Central memory CD8-positive, alpha-beta T cell (primary cell): ENCODE results near the gene ALDH1L1.

Source experiments
- ATAC-seq: fragments of 150-1000 bp; cut with Tn5 transposase; replicated peaks from 2 replicates; pipeline ENCODE4 v1.10.0; 2022; ENCODE audit warnings: mild to moderate bottlenecking, moderate FRiP score, moderate number of reproducible peaks; ENCODE audit not compliant: poor library complexity, severe bottlenecking; ENCODE audit errors: extremely low read depth
- DNase-seq, 2 donors: peaks; one replicate each; pipeline ENCODE4 v3.0.0; 2021; ENCODE audit warnings: low spot score in 2 of 2
- H3K27ac Mint-ChIP-seq: one replicate; pipeline ENCODE4 v1.8.0; 2022; ENCODE audit warnings: low read depth, mild to moderate bottlenecking, moderate library complexity, mixed read lengths
- H3K27me3 Mint-ChIP-seq: one replicate; pipeline ENCODE4 v1.8.0; 2022; ENCODE audit warnings: mixed read lengths
- H3K36me3 Mint-ChIP-seq: one replicate; pipeline ENCODE4 v1.8.0; 2022; ENCODE audit warnings: mild to moderate bottlenecking, moderate library complexity, mixed read lengths; ENCODE audit not compliant: insufficient read depth
- H3K4me1 Mint-ChIP-seq: one replicate; pipeline ENCODE4 v1.8.0; 2022; ENCODE audit warnings: mixed read lengths
- H3K4me3 Mint-ChIP-seq: one replicate; pipeline ENCODE4 v1.8.0; 2022; ENCODE audit warnings: mild to moderate bottlenecking, moderate library complexity, mixed read lengths
- H3K9me3 Mint-ChIP-seq: one replicate; pipeline ENCODE4 v1.8.0; 2022; ENCODE audit warnings: mixed read lengths

ALDH1L1 gene

GRCh38 chr3:126132751-126133511 lies 47.5 kb downstream of the ALDH1L1 start:
- H3K9me3 Mint-ChIP-seq = no peaks in the 10 kb centered on the region
- H3K27ac Mint-ChIP-seq = no peak overlapping the region
- no peak overlapping the region for H3K4me3 Mint-ChIP-seq
- H3K36me3 Mint-ChIP-seq = peaks cover 3% of the 10 kb centered on the region
- ATAC-seq = no peak
- H3K27me3 Mint-ChIP-seq = peaks cover 59% of the 10 kb centered on the region
- peaks cover 4% of the 10 kb centered on the region for H3K4me1 Mint-ChIP-seq
- no peak for DNase-seq

GRCh38 chr3:126131881-126132750 lies 48.3 kb downstream of the ALDH1L1 start:
- H3K4me3 Mint-ChIP-seq = no peak overlapping the region
- peaks cover 50% of the 10 kb centered on the region for H3K27me3 Mint-ChIP-seq
- H3K9me3 Mint-ChIP-seq = no peaks in the 10 kb centered on the region
- peaks cover 3% of the 10 kb centered on the region for H3K36me3 Mint-ChIP-seq
- H3K27ac Mint-ChIP-seq = no peak overlapping the region
- no peak for ATAC-seq
- H3K4me1 Mint-ChIP-seq = peaks cover 4% of the 10 kb centered on the region
- no peak for DNase-seq

DNA sequence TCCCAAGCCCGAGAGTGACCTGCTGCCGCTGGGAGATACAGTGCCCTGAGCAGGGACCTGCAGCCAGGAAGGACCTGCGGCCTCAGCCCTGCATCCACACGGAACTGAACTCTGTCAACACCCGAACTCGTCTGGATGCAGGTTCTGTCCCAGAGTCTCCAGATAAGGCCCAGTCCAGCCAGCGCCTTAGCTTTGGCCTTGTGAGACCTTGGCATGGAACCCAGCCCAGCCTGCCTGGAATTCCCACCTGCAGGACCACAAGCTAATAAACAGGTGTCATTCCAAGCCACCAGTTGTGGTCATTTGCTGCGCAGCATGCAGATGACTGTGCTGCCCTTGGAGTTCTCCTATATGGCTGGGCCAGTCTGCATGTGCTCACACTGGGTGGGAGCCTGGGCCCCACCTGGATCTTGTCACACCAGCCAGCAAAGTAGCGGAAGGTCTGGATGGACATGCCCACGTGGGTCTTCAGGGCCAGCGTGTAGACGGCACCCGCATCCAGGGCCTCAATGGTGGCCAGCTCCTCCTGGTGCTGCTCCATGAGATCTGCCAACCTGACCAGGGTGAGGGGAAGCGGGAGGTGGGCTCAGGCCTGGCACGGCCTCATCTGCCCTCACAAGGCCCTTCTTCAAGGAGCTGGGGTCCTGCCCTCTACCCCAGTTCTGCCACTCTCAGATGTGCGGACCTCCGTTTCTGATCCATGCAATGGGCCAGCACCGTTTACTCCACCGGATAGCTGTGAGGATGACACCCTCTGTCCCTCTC lies 49.2 kb downstream of the ALDH1L1 start:
- no peak for ATAC-seq
- Mint-ChIP-seq H3K4me3 (no peak overlapping the region), H3K4me1 (peaks cover 4% of the 10 kb centered on the region), H3K36me3 (peaks cover 3% of the 10 kb centered on the region), H3K9me3 (no peaks in the 10 kb centered on the region), H3K27me3 (peaks cover 52% of the 10 kb centered on the region), H3K27ac (no peak overlapping the region)
- no peak for DNase-seq

DNA sequence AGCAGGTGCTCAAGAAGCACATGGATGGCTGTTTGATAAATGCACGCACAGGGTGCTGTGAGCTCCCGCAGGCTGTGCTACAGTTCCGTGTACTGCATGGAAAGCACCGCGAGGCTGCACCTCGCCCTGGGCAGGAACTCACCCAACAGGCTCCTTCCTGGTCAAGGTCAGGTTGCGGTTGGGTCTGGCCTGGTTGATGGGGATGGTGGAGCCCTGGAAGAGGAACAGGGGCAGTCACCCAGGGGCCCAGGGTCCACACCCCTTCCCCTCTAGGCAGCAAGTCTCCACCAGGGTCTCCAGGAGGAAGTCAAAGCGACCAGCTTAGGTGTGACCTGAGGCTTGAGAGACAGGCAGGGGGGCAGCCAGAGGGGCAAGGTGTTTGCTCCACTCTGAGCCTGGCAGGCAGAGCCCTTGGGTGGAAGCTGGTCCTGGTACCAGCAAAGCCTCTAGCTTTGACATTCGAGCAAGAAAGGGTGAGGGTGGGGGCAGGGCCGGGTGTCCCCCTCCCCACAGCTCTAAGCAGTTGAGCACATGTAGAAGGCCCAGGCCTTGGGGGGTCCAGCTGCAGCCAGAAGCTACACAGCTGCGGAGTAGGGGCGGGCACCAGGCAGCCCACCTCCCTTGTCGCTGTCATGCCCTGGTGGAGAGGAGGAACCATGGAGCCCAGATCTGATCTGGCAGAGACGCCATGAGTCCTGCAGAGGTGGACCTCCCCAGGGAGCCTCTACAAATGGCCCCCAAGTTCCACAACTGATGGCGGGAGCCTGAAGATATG lies 50.1 kb downstream of the ALDH1L1 start:
- DNase-seq = no peak

DNA sequence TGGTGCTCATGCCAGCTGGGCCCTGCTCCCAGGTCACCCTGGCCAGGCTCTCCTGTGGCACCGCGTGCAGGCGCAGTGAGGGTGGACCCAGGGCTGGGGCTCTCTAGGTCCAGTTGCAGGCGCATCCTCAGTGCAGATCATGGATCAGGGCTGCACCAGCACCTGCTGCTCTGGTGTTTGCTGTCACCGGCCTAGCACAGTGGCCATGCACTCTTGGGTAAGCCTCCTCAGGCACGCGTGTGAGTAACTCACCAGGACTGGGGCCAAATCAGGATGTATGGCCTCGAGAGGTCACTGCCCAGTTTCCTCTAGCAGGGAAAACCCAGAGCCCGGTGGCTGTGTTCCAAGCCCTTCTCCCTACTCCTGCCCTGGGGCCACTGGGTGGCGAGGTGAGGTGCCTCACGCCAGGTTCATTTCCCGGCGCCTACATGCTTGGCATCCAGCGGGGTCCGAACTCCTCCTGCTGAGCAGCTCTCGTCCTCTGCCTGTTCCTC lies 50.9 kb downstream of the ALDH1L1 start:
- Mint-ChIP-seq H3K27me3 (peaks cover 48% of the 10 kb centered on the region), H3K4me3 (no peak overlapping the region), H3K4me1 (peaks cover 4% of the 10 kb centered on the region), H3K36me3 (peaks cover 3% of the 10 kb centered on the region), H3K27ac (no peak overlapping the region), H3K9me3 (no peaks in the 10 kb centered on the region)
- ATAC-seq (no peak), DNase-seq (no peak)

More for the DNA sequence above, 50.1 kb downstream of the ALDH1L1 start:
- Mint-ChIP-seq H3K36me3 (peaks cover 3% of the 10 kb centered on the region), H3K4me3 (no peak overlapping the region), H3K27me3 (peaks cover 51% of the 10 kb centered on the region), H3K9me3 (no peaks in the 10 kb centered on the region), H3K4me1 (peaks cover 4% of the 10 kb centered on the region), H3K27ac (no peak overlapping the region)
- ATAC-seq = no peak

DNA sequence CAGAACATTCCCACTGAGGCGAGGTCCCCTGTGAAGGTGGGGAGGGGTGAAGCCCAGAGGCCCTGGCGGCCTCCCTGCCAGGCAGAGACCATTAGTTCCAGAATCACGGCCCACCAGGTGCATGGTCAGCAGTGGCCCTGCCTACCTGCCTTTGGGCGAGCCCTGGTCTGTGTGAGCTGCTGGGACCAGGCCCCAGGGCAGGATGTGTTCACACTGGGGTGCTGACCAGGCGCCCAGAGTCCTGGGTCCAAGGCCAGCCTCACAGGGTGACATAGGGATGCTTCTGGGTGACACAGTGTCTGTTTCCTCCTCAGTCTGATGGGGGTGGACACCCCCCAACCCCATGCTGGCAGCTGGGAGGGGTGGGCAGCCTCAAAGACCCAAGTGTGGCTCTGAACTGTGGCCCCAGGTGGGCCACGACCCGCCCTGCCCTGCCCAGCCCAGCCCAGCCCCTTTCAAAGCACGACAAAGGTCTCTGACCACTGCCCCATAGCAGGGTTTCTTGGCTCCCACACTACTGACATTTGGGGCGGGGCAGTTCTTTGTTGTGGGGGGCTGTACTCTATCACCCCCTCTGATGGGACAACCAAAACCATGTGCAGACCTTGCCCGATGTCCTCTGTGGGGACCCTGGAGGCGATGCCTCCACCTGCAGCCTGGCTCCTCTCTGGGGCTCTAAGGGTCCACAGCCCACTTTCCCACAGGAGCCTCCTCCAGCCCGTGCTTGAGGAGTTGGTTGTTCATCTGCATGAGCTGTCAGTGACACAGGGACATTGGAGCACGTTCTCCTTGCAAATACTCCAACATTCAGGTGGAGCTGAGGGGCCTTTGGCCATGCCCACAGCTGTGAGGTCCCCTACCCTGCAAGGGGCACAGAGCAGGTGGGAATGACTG lies 51.6 kb downstream of the ALDH1L1 start:
- H3K4me1 Mint-ChIP-seq = no peaks in the 10 kb centered on the region
- no peak overlapping the region for H3K27ac Mint-ChIP-seq
- ATAC-seq = no peak
- peaks cover 42% of the 10 kb centered on the region for H3K27me3 Mint-ChIP-seq
- H3K36me3 Mint-ChIP-seq = peaks cover 3% of the 10 kb centered on the region
- H3K9me3 Mint-ChIP-seq = no peaks in the 10 kb centered on the region
- H3K4me3 Mint-ChIP-seq = no peak overlapping the region
- DNase-seq = no peak

GRCh38 chr3:126127904-126128303 lies 52.5 kb downstream of the ALDH1L1 start:
- Mint-ChIP-seq H3K36me3 (peaks cover 3% of the 10 kb centered on the region), H3K9me3 (no peaks in the 10 kb centered on the region), H3K27ac (no peak overlapping the region)

DNA sequence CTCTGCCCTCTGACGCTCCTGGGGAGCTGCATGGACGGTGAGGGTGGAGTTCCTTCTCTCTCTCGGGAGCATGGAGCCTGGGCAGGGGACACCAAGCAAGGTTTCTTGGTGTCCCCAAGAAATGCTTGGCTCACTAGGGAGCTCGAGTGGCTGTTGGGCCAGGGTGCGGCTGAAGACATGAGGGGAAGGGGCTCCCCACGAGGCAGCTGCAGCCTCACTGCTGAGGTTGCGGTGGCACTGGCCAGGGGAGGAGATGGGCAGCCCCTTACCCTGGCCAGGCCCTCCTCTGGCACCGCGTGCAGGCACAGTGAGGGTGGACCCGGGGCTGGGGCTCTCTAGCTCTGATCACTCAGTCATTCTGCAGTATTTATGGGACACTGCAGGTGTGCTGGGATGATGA lies 52.9 kb downstream of the ALDH1L1 start:
- DNase-seq = no peak
- Mint-ChIP-seq H3K27ac (no peak overlapping the region), H3K9me3 (no peaks in the 10 kb centered on the region), H3K27me3 (peaks cover 31% of the 10 kb centered on the region), H3K36me3 (no peaks in the 10 kb centered on the region), H3K4me1 (no peaks in the 10 kb centered on the region), H3K4me3 (no peak overlapping the region)
- no peak for ATAC-seq

More at GRCh38 chr3:126127904-126128303, 52.5 kb downstream of the ALDH1L1 start:
- Mint-ChIP-seq H3K4me3 (no peak overlapping the region), H3K27me3 (peaks cover 35% of the 10 kb centered on the region), H3K4me1 (no peaks in the 10 kb centered on the region)
- ATAC-seq (no peak), DNase-seq (no peak)

DNA sequence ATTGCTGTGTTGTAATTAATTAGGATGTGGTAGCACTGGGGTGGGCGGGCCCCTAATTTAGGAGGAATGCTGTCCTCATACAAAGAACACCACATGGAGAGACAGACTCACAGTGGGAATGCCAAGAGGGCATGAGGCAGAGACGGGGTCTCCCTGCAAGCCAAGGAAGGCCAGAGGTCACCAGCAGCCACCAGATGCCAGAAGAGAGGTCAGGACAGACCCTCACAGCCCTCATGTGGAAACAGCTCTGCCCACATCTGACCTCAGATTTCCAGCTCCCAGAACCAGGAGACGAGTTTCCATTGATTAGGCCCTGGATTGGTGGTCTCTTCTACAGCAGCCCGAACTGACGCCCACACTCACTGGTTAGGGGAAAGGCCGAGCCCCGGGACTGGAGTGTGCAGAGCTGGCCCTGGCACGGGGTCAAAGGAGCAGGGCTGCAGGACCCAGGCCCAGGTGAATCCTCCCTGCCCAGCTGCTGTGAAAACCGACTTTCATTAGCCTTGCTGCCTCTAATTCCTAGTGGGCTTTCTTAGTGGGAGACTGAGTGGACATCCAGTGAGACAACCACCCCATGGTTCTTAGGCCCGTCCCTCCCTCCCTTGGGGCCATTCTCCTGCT lies 53.5 kb downstream of the ALDH1L1 start:
- H3K9me3 Mint-ChIP-seq = no peaks in the 10 kb centered on the region
- H3K36me3 Mint-ChIP-seq = no peaks in the 10 kb centered on the region
- H3K4me1 Mint-ChIP-seq = no peaks in the 10 kb centered on the region
- DNase-seq (no peak), ATAC-seq (no peak)
- H3K4me3 Mint-ChIP-seq = no peak overlapping the region
- H3K27ac Mint-ChIP-seq = no peak overlapping the region
- peaks cover 25% of the 10 kb centered on the region for H3K27me3 Mint-ChIP-seq

GRCh38 chr3:126126286-126126685 lies 54.1 kb downstream of the ALDH1L1 start:
- Mint-ChIP-seq H3K36me3 (no peaks in the 10 kb centered on the region), H3K4me3 (no peak overlapping the region), H3K27ac (no peak overlapping the region), H3K4me1 (no peaks in the 10 kb centered on the region), H3K27me3 (peaks cover 19% of the 10 kb centered on the region), H3K9me3 (no peaks in the 10 kb centered on the region)
- ATAC-seq (no peak), DNase-seq (no peak)

- H3K27me3 Mint-ChIP-seq = peaks cover 18% of the 10 kb centered on the region
- H3K4me3 Mint-ChIP-seq = no peak overlapping the region
- H3K36me3 Mint-ChIP-seq = no peaks in the 10 kb centered on the region
- H3K9me3 Mint-ChIP-seq = no peaks in the 10 kb centered on the region
- no peaks in the 10 kb centered on the region for H3K4me1 Mint-ChIP-seq
- ATAC-seq (no peak), DNase-seq (no peak)
- H3K27ac Mint-ChIP-seq = no peak overlapping the region
Measured at GRCh38 chr3:126125781-126126251, 54.6 kb downstream of the ALDH1L1 start.
